Mammary epithelial cell (primary cell): ENCODE data around the gene MSI2.

Experiments
- EZH2 ChIP-seq: IDR thresholded peaks from 2 replicates; pipeline ENCODE4 v1.6.1; 2012; ENCODE audit warnings: low read length, inconsistent platforms, borderline replicate concordance
- TF ChIP-seq, protein P1 (sequence below), 2 donors: IDR thresholded peaks in 1 of 2; conservative IDR thresholded peaks in 1 of 2; 2 replicates each; pipeline ENCODE4 v1.5.1; 2011 to 2012; ENCODE audit warnings: inconsistent platforms in 2 of 2, low read length in 2 of 2, mild to moderate bottlenecking in 2 of 2, control low read depth in 1 of 2, low read depth in 1 of 2; ENCODE audit not compliant: insufficient read depth in 1 of 2; ENCODE audit errors: extremely low read depth in 1 of 2

DNA sequence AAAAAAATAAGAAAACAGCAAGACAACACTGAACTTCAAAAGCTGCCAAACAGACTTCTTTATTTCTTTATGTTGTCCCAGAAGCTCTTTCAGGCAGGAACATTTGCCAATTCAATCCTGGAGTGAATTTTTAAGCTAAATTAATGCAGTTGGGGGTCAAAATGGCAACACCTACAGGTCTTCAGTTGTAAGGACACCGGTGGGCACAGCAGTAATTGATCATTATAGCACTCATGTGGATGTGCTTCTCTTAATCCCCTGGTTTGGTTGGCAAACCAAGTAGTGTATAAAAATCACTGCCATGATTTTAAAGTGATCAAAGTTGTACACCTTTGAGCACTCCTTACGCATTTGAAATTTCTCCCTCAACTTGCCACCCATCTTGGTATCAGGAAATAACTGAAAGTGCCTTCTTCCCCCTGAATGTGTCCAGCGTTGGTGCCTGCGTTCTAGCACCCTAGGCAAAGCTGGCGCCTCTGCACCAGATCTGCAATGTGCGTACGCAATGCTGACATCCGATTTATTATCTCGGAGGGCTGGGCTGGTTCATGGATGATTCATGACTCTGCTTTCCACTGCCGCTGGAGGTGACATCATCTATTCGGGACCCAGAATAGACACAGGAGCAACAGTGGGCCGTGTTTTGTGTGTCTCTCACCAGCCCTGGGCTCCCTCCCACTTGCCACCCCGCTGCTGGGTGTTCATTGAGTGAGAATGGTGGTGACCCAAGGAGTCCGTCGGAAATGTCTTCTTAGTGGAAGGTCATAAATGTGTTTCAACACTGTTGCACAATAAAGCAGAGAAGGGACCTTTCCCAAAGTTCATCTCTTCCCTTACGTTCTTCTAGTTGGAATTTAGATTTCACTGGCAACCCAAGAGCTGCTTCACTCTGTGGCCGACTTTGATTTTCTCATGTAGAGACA lies 285.4 kb downstream of the MSI2 start:
- TF ChIP-seq, protein P1, sequence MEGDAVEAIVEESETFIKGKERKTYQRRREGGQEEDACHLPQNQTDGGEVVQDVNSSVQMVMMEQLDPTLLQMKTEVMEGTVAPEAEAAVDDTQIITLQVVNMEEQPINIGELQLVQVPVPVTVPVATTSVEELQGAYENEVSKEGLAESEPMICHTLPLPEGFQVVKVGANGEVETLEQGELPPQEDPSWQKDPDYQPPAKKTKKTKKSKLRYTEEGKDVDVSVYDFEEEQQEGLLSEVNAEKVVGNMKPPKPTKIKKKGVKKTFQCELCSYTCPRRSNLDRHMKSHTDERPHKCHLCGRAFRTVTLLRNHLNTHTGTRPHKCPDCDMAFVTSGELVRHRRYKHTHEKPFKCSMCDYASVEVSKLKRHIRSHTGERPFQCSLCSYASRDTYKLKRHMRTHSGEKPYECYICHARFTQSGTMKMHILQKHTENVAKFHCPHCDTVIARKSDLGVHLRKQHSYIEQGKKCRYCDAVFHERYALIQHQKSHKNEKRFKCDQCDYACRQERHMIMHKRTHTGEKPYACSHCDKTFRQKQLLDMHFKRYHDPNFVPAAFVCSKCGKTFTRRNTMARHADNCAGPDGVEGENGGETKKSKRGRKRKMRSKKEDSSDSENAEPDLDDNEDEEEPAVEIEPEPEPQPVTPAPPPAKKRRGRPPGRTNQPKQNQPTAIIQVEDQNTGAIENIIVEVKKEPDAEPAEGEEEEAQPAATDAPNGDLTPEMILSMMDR (conservative IDR thresholded peaks at IDR 0.05 in 1 of 2, IDR thresholded peaks at IDR 0.05 in 1 of 2; ENCODE audit: extremely low read depth in 1 of 2, insufficient read depth in 1 of 2, low read depth in 1 of 2, low read length in 2 of 2): no peak
- TF ChIP-seq EZH2: no peak
